ENCODE data around the gene HTR4. TPM values are rescaled to one million over a fixed set of nuclear protein-coding genes. Genes with fewer than 3 reads are reported as not detected.

HTR4 gene
- total and polyA plus RNA-seq, 2 of the 4 experiments (the other 2 are of a cell fraction): not detected

- no peak overlapping the region for H3K4ac ChIP-seq (ENCODE audit: low read depth, low read length)
- H3K79me1 ChIP-seq (ENCODE audit: low read depth in 1 of 2, low read length in 2 of 2): no peaks in the 10 kb centered on the region
- ChIA-PET POLR2A (ENCODE audit: unreplicated experiment) (no interaction called here), CTCF (interaction anchor here (0.6 to 1.0 kb wide), 2 partner anchors 31 to 74 kb away, joined by 3 read pairs; no protein-coding TSS in a partner anchor)
- no peaks in the 10 kb centered on the region for H3K9me1 ChIP-seq (ENCODE audit: insufficient read depth, low read length)
- H2BK20ac ChIP-seq (ENCODE audit: low read depth, low read length): no peak overlapping the region
- no peaks in the 10 kb centered on the region for H3K9me3 ChIP-seq (ENCODE audit: control insufficient read depth, insufficient read depth, low read length)
- H3K9ac ChIP-seq (ENCODE audit: low read depth, low read length): no peak overlapping the region
- H2BK120ac ChIP-seq (ENCODE audit: low read depth, low read length): no peak overlapping the region
- DNase-seq (peak; percentile 16), ATAC-seq (ENCODE audit: low read depth) (no peak)
- H2AK9ac ChIP-seq (replicated peaks; ENCODE audit: low read depth, low read length, poor library complexity): no peak overlapping the region
- H2BK5ac ChIP-seq (ENCODE audit: low read depth, low read length, poor library complexity, severe bottlenecking): no peak overlapping the region
- no peak overlapping the region for H4K91ac ChIP-seq (ENCODE audit: insufficient read depth, low read depth, low read length)
- no peaks in the 10 kb centered on the region for H3K36me3 ChIP-seq (ENCODE audit: control insufficient read depth, insufficient read depth, low read length)
- no peak overlapping the region for H3K14ac ChIP-seq (replicated peaks; ENCODE audit: low read depth, low read length)
- no peaks in the 10 kb centered on the region for H4K20me1 ChIP-seq (ENCODE audit: insufficient read depth, low read length)
- no peak overlapping the region for H4K5ac ChIP-seq (ENCODE audit: low read depth, low read length)
- no peak overlapping the region for H3K56ac ChIP-seq (ENCODE audit: extremely low read depth, insufficient read depth, low read length)
- H2AK5ac ChIP-seq (ENCODE audit: low read depth, low read length): no peak overlapping the region
- no peak for TF ChIP-seq POLR2A (IDR thresholded peaks at IDR 0.05; ENCODE audit: low read depth, low read length)
- no peak for TF ChIP-seq RCOR1 (IDR thresholded peaks at IDR 0.05; ENCODE audit: insufficient replicate concordance, low read length)
- TF ChIP-seq FOS (IDR thresholded peaks at IDR 0.05; ENCODE audit: low read depth, low read length): no peak
- no peak for TF ChIP-seq BHLHE40 (IDR thresholded peaks at IDR 0.05; ENCODE audit: low read depth, low read length)
- no peak for TF ChIP-seq SMC3 (IDR thresholded peaks at IDR 0.05; ENCODE audit: low read depth, low read length)
- no peak for TF ChIP-seq USF2 (IDR thresholded peaks at IDR 0.05; ENCODE audit: low read depth, low read length)
- TF ChIP-seq MAZ (IDR thresholded peaks at IDR 0.05; ENCODE audit: borderline replicate concordance, low read depth, low read length): no peak
- TF ChIP-seq MAFK (IDR thresholded peaks at IDR 0.05; ENCODE audit: low read depth, low read length): no peak
- TF ChIP-seq RFX5 (IDR thresholded peaks at IDR 0.05; ENCODE audit: low read depth, low read length): no peak
- no peak for TF ChIP-seq RAD21 (IDR thresholded peaks at IDR 0.05; ENCODE audit: low read length)
- no peak for TF ChIP-seq MXI1 (IDR thresholded peaks at IDR 0.05; ENCODE audit: borderline replicate concordance, low read depth, low read length)
- TF ChIP-seq ELK1 (IDR thresholded peaks at IDR 0.05; ENCODE audit: borderline replicate concordance, low read depth, low read length): no peak
- TF ChIP-seq NFE2L2 (IDR thresholded peaks at IDR 0.05; ENCODE audit: low read depth, low read length): no peak
- no peak for TF ChIP-seq CHD1 (IDR thresholded peaks at IDR 0.05; ENCODE audit: low read depth, low read length)
- no peak for TF ChIP-seq CTCF (conservative IDR thresholded peaks at IDR 0.05; ENCODE audit: low read depth, low read length)
- no peak for TF ChIP-seq CEBPB (IDR thresholded peaks at IDR 0.05; ENCODE audit: low read depth, low read length)
- dilution Hi-C loops (cut with HindIII; ENCODE audit: low sequenced_read_pairs, unreplicated experiment): no loop called here
- intact Hi-C loops (cut with micrococcal nuclease): no loop called here
- BruUV-seq (replicated peaks): no TSS peak
- H4K8ac ChIP-seq (ENCODE audit: low read depth in 2 of 2, low read length in 2 of 2): no peak overlapping the region
- H3K4me2 ChIP-seq (ENCODE audit: low read depth, low read length): no peak overlapping the region
- H3K4me3 ChIP-seq (ENCODE audit: insufficient read depth, low read depth, low read length): no peak overlapping the region
- no peak overlapping the region for H3K18ac ChIP-seq (ENCODE audit: low read depth, low read length)
- H3K4me1 ChIP-seq (ENCODE audit: control insufficient read depth, insufficient read depth, low read length): peaks cover 4% of the 10 kb centered on the region; the same call in 1 of the 2 replicates
- in situ Hi-C loops (cut with MboI; ENCODE audit: low sequenced_read_pairs): no loop called here
- no peak overlapping the region for H3K23ac ChIP-seq (ENCODE audit: low read depth, low read length)
- H3K27me3 ChIP-seq (ENCODE audit: control insufficient read depth, insufficient read depth, low read length): peaks cover 11% of the 10 kb centered on the region
- H3K27ac ChIP-seq (ENCODE audit: insufficient read depth, low read length): no peak overlapping the region
- WGBS, 2 experiments (ENCODE audit: extremely low coverage in 2 of 2, insufficient read length in 1 of 2): no CpG with 5 or more reads among the region's 8 CpGs
- no peak overlapping the region for H2AFZ ChIP-seq (replicated peaks; ENCODE audit: low read length, poor library complexity)
- no peak overlapping the region for H2BK15ac ChIP-seq (ENCODE audit: low read depth, low read length)
These were observed 180.3 kb downstream of the HTR4 start for GRCh38 chr5:148474025-148474511.

All from IMR-90 (cell line).